ENCODE data around the gene SIPA1L3. TPM values are rescaled to one million over a fixed set of nuclear protein-coding genes. Genes with fewer than 3 reads are reported as not detected.

Gene SIPA1L3
- total RNA-seq, 1 experiment from 2014 or later, result 66.3 TPM

GRCh38 chr19:37953171-37953917 lies 46.3 kb downstream of the SIPA1L3 start:
- in situ Hi-C loops (cut with HindIII; ENCODE audit: low pct_unique_long_range_greater_than_20kb, low sequenced_read_pairs), result no loop called here
- CTCF ChIA-PET, result no interaction called here
- ATAC-seq, result 0 out of 2 replicates have a peak, but pooled peaks have one; percentile 40

GRCh38 chr19:37953918-37954303 lies 46.9 kb downstream of the SIPA1L3 start:
- intact Hi-C loops (cut with micrococcal nuclease; ENCODE audit: unreplicated experiment) (no loop called here), in situ Hi-C loops (cut with HindIII; ENCODE audit: low pct_unique_long_range_greater_than_20kb, low sequenced_read_pairs) (no loop called here)
- no peaks in the 10 kb centered on the region for H3K36me3 ChIP-seq (ENCODE audit: control insufficient read depth, insufficient read depth, low read length)
- ChIA-PET POLR2A (no interaction called here), CTCF (no interaction called here)
- no TSS peak for BruUV-seq (replicated peaks)
- H3K4me3 ChIP-seq (ENCODE audit: low read depth in 2 of 2, low read length in 2 of 2), result no peak overlapping the region
- ATAC-seq, result no peak
- H3K27ac ChIP-seq (ENCODE audit: low read length), result peak overlapping the region; percentile 35
- no peaks in the 10 kb centered on the region for H3K27me3 ChIP-seq (ENCODE audit: control insufficient read depth, insufficient read depth, low read length)
- peaks cover 16% of the 10 kb centered on the region for H3K4me1 ChIP-seq (ENCODE audit: control insufficient read depth, insufficient read depth, low read length)
- TF ChIP-seq CTCF (IDR thresholded peaks at IDR 0.05), result no peak
- TF ChIP-seq REST (IDR thresholded peaks at IDR 0.05; ENCODE audit: insufficient read depth in 1 of 2, low read depth in 2 of 2, low read length in 1 of 2), result no peak
- TF ChIP-seq SIN3A (IDR thresholded peaks at IDR 0.05; ENCODE audit: borderline replicate concordance, insufficient read depth, low read depth, low read length), result no peak
- TF ChIP-seq POLR2AphosphoS5 (IDR thresholded peaks at IDR 0.05; ENCODE audit: low read depth, low read length), result no peak
- no peak for TF ChIP-seq TCF7L2 (IDR thresholded peaks at IDR 0.05; ENCODE audit: low read depth, low read length)
- H3K9me3 ChIP-seq (ENCODE audit: control insufficient read depth, insufficient read depth, low read depth, low read length), result peaks cover 3% of the 10 kb centered on the region; the same call in 1 of the 2 replicates
- DNase-seq (ENCODE audit: low read depth, low spot score), result no peak

More at GRCh38 chr19:37953171-37953917, 46.3 kb downstream of the SIPA1L3 start:
- Histone ChIP-seq H3K27me3 (ENCODE audit: control insufficient read depth, insufficient read depth, low read length) (no peaks in the 10 kb centered on the region), H3K4me1 (ENCODE audit: control insufficient read depth, insufficient read depth, low read length) (peaks cover 16% of the 10 kb centered on the region), H3K9me3 (ENCODE audit: control insufficient read depth, insufficient read depth, low read depth, low read length) (no peaks in the 10 kb centered on the region), H3K36me3 (ENCODE audit: control insufficient read depth, insufficient read depth, low read length) (no peaks in the 10 kb centered on the region), H3K4me3 (ENCODE audit: low read depth in 2 of 2, low read length in 2 of 2) (no peak overlapping the region), H3K27ac (ENCODE audit: low read length) (peak overlapping the region; percentile 35)
- DNase-seq (ENCODE audit: low read depth, low spot score), result no peak
- BruUV-seq (replicated peaks), result TSS peak; percentile 17
- TF ChIP-seq POLR2AphosphoS5 (IDR thresholded peaks at IDR 0.05; ENCODE audit: low read depth, low read length) (no peak), TCF7L2 (IDR thresholded peaks at IDR 0.05; ENCODE audit: low read depth, low read length) (no peak), REST (IDR thresholded peaks at IDR 0.05; ENCODE audit: insufficient read depth in 1 of 2, low read depth in 2 of 2, low read length in 1 of 2) (no peak), SIN3A (IDR thresholded peaks at IDR 0.05; ENCODE audit: borderline replicate concordance, insufficient read depth, low read depth, low read length) (no peak), CTCF (IDR thresholded peaks at IDR 0.05) (no peak)
- intact Hi-C loops (cut with micrococcal nuclease; ENCODE audit: unreplicated experiment), result no loop called here
- POLR2A ChIA-PET, result no interaction called here

Data from Panc1 (cell line).